Measurements from ENCODE around the gene MRNIP.

GRCh38 chr5:179878222-179879002, 19.8 kb upstream of the MRNIP start:
- TF ChIP-seq CTCF (IDR thresholded peaks at IDR 0.05), result no peak
- TF ChIP-seq POLR2A (IDR thresholded peaks at IDR 0.05), result no peak
